GM12873 (cell line): ENCODE data around the gene RHOBTB3.

Source experiments
- CTCF ChIP-seq: IDR thresholded peaks from 2 replicates; pipeline ENCODE4 v1.5.1; 2012; ENCODE audit warnings: low read depth, mild to moderate bottlenecking, moderate library complexity, low read length, control low read depth; ENCODE audit not compliant: insufficient read depth; ENCODE audit errors: missing control alignments

Gene RHOBTB3

GRCh38 chr5:95733107-95733665 lies 2.0 kb downstream of the RHOBTB3 start:
- TF ChIP-seq CTCF = no peak

GRCh38 chr5:95734187-95734586 lies 3.1 kb downstream of the RHOBTB3 start:
- no peak for TF ChIP-seq CTCF

GRCh38 chr5:95734906-95735305 lies 3.8 kb downstream of the RHOBTB3 start:
- no peak for TF ChIP-seq CTCF

- TF ChIP-seq CTCF = no peak
These were observed 4.3 kb downstream of the RHOBTB3 start for GRCh38 chr5:95735406-95735805.

GRCh38 chr5:95738072-95738471 lies 6.9 kb downstream of the RHOBTB3 start:
- TF ChIP-seq CTCF = no peak

GRCh38 chr5:95738834-95739233 lies 7.7 kb downstream of the RHOBTB3 start:
- no peak for TF ChIP-seq CTCF

GRCh38 chr5:95739857-95740256 lies 8.7 kb downstream of the RHOBTB3 start:
- no peak for TF ChIP-seq CTCF

- no peak for TF ChIP-seq CTCF
These were observed 10.3 kb downstream of the RHOBTB3 start for GRCh38 chr5:95741458-95741857.
